ENCODE data around the gene AIFM1.

AIFM1 gene

DNA sequence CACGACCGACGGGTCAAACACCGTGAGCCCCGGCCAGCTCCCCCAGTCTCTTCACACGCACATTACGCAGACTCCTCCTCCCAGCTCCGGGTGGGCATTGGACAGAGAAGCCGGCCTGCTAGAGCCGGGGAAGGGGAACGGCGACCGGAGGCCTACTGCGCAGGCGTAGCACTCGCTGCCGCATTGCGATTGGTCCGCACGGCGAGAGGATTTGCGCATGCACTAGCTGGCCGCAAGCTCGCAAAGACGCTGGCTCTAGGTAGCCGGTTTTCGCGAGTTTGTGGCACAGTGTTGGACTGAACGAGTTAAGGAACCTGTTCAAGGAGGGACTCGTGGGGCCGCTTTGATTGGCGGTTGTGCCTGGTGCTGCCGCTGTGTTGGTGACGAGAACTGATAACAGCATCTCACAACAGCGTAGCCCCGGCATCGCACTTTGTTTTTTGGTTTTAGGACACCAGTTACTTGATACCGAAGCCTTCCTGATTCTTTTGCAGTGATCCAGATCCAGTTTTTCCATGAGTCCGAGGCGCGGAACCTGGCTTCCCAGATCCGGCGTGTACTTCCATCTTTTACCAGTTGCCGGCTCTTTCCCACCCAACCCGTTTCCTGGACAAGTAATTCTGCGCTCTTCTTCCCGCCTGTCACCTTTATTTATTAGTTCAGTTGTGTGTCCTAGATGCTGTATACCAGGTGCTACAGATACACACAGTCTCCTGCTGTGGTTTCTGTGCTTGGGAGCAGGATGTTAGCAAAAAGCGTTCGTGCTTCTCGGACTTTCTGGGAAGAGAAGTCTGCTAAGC, at the start of gene AIFM1:
AIFM1 (minus strand) TSS at position 139 of the 800 bp plus-strand sequence. CDS start 185 bp downstream, outside the sequence.
- DNase-seq (ENCODE audit: low spot score) = peak; percentile 88

DNA sequence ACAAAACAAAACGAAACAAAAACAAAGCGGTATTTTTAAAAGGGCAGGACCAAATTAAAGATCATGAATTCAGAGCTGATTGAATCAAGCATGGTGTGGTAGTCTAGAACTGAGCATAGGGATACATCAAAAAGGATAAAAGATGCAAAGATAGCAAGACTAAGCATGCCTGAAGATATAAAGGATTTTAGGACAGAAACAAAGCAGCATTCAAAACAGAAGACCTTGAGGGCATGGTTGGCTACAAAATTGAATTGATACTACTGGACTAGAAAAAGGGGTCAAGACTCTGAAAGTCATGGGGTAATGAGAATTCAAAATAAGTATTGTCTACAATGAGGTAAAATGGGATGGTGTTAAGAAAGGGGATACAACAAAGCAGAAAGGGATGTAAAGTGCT, 47.7 kb upstream of the AIFM1 start:
- DNase-seq (ENCODE audit: low spot score) = peak; percentile 4

DNA sequence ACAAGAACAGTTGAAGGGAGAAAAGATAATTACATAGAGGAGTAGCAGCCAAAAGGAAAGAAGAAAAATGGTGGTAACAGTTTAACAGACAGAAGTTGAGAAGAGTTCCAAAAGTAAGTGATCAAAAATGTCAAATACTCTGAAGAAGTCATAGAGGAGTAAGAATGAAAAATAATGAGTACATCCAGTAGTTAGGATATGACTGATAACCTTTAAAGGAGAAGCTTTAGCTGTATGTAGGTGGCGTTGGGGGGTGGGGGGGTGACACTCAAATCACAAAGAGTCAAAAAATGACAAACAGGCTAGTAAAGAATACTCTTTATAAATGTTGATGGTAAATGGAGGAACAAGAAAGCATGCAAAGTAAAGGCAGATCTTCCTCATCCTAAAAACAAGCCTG, 46.7 kb upstream of the AIFM1 start:
- DNase-seq (ENCODE audit: low spot score) = no peak

- no peak for DNase-seq (ENCODE audit: low spot score)
Observed at GRCh38 chrX:130211415-130212186, 46.0 kb upstream of the AIFM1 start.

DNA sequence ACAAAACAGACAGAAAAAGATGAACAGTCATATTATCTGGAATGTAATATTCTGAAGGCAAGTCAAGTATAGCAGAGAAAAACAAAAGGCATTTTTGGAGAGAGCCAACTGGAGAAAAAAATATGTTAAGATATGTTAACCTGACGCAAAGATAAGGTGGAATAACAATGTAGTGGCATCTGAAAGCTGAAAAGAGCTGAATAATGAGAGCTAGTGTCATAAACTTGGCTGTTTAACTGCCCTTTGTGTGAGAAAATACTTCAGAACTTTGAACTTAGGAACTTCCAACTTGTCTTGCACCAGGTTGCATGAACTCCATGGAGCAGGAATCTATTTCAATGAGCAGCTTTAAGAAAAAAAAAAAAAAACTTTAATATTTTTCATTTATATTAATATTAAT, 39.0 kb upstream of the AIFM1 start:
- DNase-seq (ENCODE audit: low spot score) = no peak

GRCh38 chrX:130197464-130197863, 31.8 kb upstream of the AIFM1 start:
- no peak for DNase-seq (ENCODE audit: low spot score)

- DNase-seq (ENCODE audit: low spot score) = no peak
Observed at GRCh38 chrX:130196466-130196865, 30.8 kb upstream of the AIFM1 start.

GRCh38 chrX:130190801-130191200, 25.2 kb upstream of the AIFM1 start:
- DNase-seq (ENCODE audit: low spot score) = no peak

DNA sequence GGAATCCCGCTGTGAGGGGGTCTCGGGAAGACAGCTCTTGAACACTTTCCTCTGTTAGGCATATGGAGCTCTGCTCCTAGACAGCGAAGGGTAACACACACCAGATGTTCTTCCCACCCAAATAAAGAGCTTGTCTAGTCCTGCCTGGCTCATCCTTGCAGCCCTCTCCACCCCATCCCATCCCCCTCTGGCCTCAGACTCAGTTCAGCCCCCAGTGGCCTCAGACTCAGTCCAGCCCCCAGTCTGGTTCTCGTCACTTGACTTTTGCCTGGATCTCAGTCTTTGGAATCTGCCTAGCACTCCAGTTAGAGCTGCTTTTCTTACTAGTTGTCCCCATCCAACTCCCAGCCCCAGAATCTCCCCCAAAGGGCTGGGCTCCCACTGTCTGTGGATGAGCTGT, 21.0 kb upstream of the AIFM1 start:
- DNase-seq (ENCODE audit: low spot score) = no peak

- no peak for DNase-seq (ENCODE audit: low spot score)
Observed at GRCh38 chrX:130184857-130185256, 19.2 kb upstream of the AIFM1 start.

DNA sequence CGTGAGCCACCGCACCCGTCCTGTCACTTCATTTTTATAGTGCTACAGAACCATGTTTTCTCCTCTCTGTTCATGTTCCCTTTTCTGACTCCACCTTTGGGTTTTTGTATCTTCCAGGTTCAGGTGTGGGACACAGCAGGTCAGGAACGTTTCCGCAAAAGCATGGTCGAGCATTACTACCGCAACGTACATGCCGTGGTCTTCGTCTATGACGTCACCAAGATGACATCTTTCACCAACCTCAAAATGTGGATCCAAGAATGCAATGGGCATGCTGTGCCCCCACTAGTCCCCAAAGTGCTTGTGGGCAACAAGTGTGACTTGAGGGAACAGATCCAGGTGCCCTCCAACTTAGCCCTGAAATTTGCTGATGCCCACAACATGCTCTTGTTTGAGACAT, 18.5 kb upstream of the AIFM1 start:
- DNase-seq (ENCODE audit: low spot score) = no peak

DNA sequence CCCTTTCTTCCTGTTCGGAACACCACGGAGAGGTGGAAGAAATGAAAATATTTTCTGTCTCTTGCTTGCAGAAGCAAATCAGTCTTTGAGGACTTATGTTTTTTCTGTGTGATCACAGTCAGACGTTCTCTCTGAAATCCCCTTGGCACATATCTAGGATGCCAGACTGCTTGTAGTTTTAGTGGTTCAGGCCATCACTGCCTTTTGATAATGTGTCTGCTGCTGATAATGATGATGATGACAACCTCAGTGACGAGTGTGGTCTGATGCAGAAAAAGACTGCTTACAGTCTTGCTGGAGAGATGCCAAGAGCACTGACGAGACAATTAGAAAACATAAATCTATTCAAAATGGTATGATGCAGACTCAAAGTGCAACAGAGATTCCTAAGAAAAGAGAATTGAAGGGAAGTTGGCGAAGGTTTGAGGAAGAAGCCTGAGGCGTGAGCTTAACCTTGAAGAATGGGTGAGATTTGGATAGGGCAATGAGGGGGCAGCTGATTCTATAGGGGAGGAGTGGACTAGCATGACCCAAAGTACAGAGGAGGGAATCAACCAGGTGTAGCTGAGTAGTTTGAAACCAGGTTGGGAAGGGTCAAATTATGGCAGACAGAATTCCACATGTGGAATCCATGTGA, 14.1 kb upstream of the AIFM1 start:
- no peak for DNase-seq (ENCODE audit: low spot score)

GRCh38 chrX:130179170-130179569, 13.5 kb upstream of the AIFM1 start:
- DNase-seq (ENCODE audit: low spot score) = no peak

DNA sequence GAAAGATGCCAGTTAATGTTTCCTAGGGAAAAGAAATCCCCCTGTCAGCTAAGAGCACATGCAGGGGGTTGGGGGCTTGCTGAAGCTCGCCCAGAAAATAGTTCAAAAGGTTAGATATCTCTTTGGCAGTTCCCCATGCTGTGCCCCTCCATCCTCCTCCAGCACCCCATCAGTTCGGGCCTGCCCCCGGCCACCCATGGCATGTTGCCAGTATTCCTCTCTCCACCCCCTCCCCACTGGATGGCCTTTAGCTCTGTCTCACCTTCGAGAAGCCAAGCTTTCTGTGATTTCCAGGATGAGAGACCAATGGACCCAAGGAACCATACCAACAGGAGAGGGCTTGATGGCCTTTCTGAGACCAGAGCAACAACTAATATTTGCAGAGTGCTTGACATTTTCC, 11.3 kb upstream of the AIFM1 start:
- no peak for DNase-seq (ENCODE audit: low spot score)

GRCh38 chrX:130176354-130176776, 10.7 kb upstream of the AIFM1 start:
- no peak for DNase-seq (ENCODE audit: low spot score)

DNA sequence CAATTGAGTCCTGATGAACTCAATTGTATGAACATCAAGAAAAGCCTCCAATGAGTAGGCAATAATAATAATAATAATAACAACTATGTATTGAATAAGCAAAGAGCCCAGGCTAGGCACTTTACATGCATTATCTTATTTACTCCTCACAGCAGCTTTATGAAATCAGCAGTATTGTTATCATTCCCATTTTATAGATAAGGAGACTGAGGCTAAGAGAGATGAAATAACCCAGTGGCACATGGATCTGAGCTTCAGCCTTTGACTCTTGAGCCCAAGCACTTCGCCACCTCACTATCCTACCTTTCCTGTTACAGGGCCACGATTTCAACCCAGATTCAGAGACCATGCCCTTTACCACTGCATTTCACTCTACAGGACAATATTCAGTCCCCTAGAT, 9.3 kb upstream of the AIFM1 start:
- DNase-seq (ENCODE audit: low spot score) = no peak

DNA sequence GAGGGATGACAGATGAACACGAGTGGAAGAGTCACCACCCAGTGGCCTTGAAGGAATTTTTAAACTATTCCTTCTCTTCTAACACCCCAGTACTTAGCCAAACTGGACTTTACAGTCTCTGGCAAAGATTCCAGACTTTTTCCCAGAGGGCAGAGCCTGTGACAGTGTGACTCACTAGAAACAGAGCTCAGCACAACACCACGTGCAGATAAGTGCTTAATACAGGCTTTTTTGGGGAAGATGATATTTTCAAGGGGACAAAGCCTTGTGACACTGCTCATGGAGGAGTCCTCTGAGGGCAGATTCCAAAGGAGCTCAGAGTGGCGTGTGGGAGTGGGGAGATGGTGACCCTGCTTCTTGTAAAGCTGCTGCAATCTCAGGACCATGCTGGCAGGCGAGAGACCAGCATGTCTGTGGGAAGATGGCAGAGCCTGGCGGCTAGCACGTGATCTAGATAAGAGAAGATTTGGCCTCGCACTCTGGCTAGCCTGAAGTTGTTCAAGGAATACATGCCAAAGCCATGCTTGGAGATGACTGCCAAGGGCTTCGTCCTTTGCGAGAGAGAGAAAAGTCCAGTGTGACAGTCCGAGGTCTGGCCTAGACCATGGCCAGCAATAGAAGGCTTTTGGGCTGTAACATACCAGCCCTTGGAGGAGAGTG, 8.5 kb upstream of the AIFM1 start:
- peak; percentile 68 for DNase-seq (ENCODE audit: low spot score)

DNA sequence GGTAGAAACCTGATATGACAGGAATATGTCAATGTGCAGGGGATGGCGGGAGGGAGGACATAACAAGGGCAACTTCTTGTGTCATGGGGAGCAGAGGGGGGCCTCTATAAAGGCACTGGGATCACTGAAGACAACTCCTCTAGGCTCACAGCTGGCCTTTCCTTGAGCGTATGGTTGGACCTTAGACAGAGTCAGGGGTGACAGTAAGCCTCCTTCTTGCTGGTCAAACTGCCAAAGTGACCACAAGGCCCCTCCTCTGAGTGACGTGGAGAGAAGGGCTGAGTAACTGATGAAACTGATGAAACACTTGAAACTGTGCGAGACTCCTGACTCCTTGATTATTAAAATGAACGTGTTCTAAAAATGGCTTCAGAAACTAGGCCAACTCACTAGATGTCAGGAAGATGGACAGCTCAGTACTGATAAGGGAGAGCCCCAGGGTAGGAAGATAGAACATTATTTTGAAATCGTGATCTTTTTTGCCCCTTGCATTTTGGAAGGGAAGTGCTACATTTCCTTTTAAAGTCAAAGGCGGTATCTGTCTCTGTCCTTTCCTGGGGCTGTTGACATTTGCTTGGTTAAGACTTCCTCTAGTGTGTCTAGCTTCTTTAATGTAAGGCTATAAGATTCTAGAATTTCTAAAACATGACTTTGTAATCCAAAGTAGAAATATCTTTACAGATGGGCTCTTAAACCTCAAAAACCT, 7.7 kb upstream of the AIFM1 start:
- DNase-seq (ENCODE audit: low spot score) = peak; percentile 74

GRCh38 chrX:130172127-130172845, 6.6 kb upstream of the AIFM1 start:
- DNase-seq (ENCODE audit: low spot score) = no peak

DNA sequence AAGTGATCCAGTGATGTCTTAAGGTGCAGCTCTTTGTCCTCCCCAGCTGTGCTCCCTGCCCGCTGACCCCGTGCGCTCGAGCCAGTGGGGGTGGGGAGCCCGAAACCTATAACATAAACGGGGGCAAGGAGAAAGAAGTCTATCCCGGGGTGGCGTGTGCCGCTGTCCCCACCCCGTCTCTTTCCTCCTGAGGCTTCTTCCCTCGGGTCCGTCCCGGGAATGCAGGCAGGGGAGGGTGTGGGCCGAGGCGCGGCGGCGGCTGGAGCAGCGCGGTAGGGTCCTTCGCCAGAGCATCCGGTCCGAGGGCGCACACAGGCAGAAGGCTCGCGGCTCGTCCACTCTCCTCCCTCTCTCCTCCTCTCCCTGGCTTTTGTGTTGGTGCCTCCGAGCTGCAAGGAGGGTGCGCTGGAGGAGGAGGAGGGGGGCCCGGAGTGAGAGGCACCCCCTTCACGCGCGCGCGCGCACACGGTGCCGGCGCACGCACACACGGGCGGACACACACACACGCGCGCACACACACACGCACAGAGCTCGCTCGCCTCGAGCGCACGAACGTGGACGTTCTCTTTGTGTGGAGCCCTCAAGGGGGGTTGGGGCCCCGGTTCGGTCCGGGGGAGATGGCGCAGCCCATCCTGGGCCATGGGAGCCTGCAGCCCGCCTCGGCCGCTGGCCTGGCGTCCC, 5.9 kb upstream of the AIFM1 start, which contains the start of gene RAB33A:
RAB33A (plus strand) TSS at position 517 of the 681 bp plus-strand sequence; CDS start at position 618, 101 bp downstream.
- DNase-seq (ENCODE audit: low spot score) = no peak
